Hypothalamus (tissue), 51 donors: ENCODE data around the gene TSACC.
"Not testable (repeated sequence)": the region's sequence is repeated elsewhere in the genome, so short reads cannot be mapped to it uniquely, and the experiment has no call there.

ENCODE experiments used
- DNase-seq, 51 donors: peaks; one replicate each; lab custom pipeline; 2025; lab: John Stamatoyannopoulos, UW

TSACC gene

GRCh38 chr1:156344409-156344808 is 6.1 kb downstream of the TSACC start:
- DNase-seq: no peak

- DNase-seq: not testable (repeated sequence)
Measured at GRCh38 chr1:156346035-156346434, 7.7 kb downstream of the TSACC start.

GRCh38 chr1:156346636-156347035 is 8.3 kb downstream of the TSACC start:
- DNase-seq: no peak

GRCh38 chr1:156347331-156347730 is 9.0 kb downstream of the TSACC start:
- DNase-seq: no peak

GRCh38 chr1:156352481-156352880 is 14.2 kb downstream of the TSACC start:
- not testable (repeated sequence) for DNase-seq

GRCh38 chr1:156356262-156356874 is 18.0 kb downstream of the TSACC start:
- no peak for DNase-seq

- DNase-seq: peak in 12 of 51 donors; percentile 3 to 50 (median 14)
Measured at GRCh38 chr1:156356875-156357534, 18.7 kb downstream of the TSACC start.

GRCh38 chr1:156357977-156358376 is 19.7 kb downstream of the TSACC start:
- DNase-seq: no peak

GRCh38 chr1:156358641-156359040 is 20.3 kb downstream of the TSACC start:
- peak in 1 of 51 donors; percentile 3 for DNase-seq

- DNase-seq: no peak
Measured at GRCh38 chr1:156359249-156359648, 20.9 kb downstream of the TSACC start.

GRCh38 chr1:156359973-156360372 is 21.6 kb downstream of the TSACC start:
- no peak for DNase-seq

- no peak for DNase-seq
Measured at GRCh38 chr1:156360534-156360933, 22.2 kb downstream of the TSACC start.

GRCh38 chr1:156365754-156366153 is 27.4 kb downstream of the TSACC start:
- no peak for DNase-seq

GRCh38 chr1:156366378-156367166 is 28.2 kb downstream of the TSACC start:
- DNase-seq: no peak

GRCh38 chr1:156367383-156368156 is 29.2 kb downstream of the TSACC start:
- DNase-seq: no peak

GRCh38 chr1:156368157-156368658 is 29.9 kb downstream of the TSACC start:
- no peak for DNase-seq

- peak in 2 of 51 donors; percentile 5 to 17 for DNase-seq
Measured at GRCh38 chr1:156368889-156369684, 30.8 kb downstream of the TSACC start, which contains the start of gene RHBG. Gene RHBG (plus strand): TSS chr1:156369211. CDS start chr1:156369250, 39 bp downstream.

- DNase-seq: not testable (repeated sequence)
Measured at GRCh38 chr1:156369685-156370286, 31.5 kb downstream of the TSACC start.
